Activated T-cell treated with anti-CD3 and anti-CD28 coated beads, Interleukin-2, amount 50 U/mL, for 72 hours (primary cell): ENCODE measurements around the gene SYCP3. TPM values are rescaled to one million over a fixed set of nuclear protein-coding genes. Genes with fewer than 3 reads are reported as not detected.
A peak's percentile ranks its signal among the peaks of the same experiment; 100 is the strongest.
"Not testable (repeated sequence)": the region's sequence is repeated elsewhere in the genome, so short reads cannot be mapped to it uniquely, and the experiment has no call there.

ENCODE experiments used
- ATAC-seq, 2 donors: fragments of 150-1000 bp; cut with Tn5 transposase; replicated peaks in 1 of 2; 2 replicates each; pipeline ENCODE4 v1.10.0; 2021; ENCODE audit warnings: moderate library complexity in 2 of 2, mild to moderate bottlenecking in 1 of 2
- DNase-seq, 2 donors: peaks; one replicate each; pipeline ENCODE4 v3.0.0; 2021 to 2022; ENCODE audit warnings: mixed read lengths in 1 of 2
- H3K27ac Mint-ChIP-seq: one replicate; pipeline ENCODE4 v1.8.0; 2022; ENCODE audit warnings: mild to moderate bottlenecking, moderate library complexity, mixed read lengths
- H3K27me3 Mint-ChIP-seq: one replicate; pipeline ENCODE4 v1.8.0; 2022; ENCODE audit warnings: low read depth, mixed read lengths
- H3K36me3 Mint-ChIP-seq, 2 donors: one replicate each; pipeline ENCODE4 v1.8.0; 2022; ENCODE audit warnings: mixed read lengths in 2 of 2, mild to moderate bottlenecking in 1 of 2; ENCODE audit not compliant: insufficient read depth in 2 of 2
- H3K4me1 Mint-ChIP-seq: one replicate; pipeline ENCODE4 v1.8.0; 2022; ENCODE audit warnings: low read depth, mixed read lengths
- H3K4me3 Mint-ChIP-seq, 2 donors: one replicate each; pipeline ENCODE4 v1.8.0; 2022; ENCODE audit warnings: mild to moderate bottlenecking in 2 of 2, mixed read lengths in 2 of 2, moderate library complexity in 2 of 2
- H3K9me3 Mint-ChIP-seq, 2 donors: one replicate each; pipeline ENCODE4 v1.8.0; 2022; ENCODE audit warnings: mixed read lengths in 2 of 2
- total RNA-seq, 2 donors: library from RNA; stranded (reverse); gene quantifications; one replicate each; pipeline ENCODE4 v1.2.3, GENCODE V29; 2022

SYCP3 gene
- total RNA-seq, 2 donors from 2014 or later, result 0.30 to 0.91 TPM

GRCh38 chr12:101748907-101749306 lies 9.6 kb upstream of the SYCP3 start:
- Mint-ChIP-seq H3K4me1 (no peaks in the 10 kb centered on the region), H3K36me3 (peaks cover 1 to 13% of the 10 kb centered on the region in 2 donors), H3K27me3 (no peaks in the 10 kb centered on the region), H3K9me3 (no peaks in the 10 kb centered on the region), H3K27ac (no peak overlapping the region), H3K4me3 (no peak overlapping the region)
- no peak for DNase-seq
- no peak for ATAC-seq

- no peaks in the 10 kb centered on the region for H3K27me3 Mint-ChIP-seq
- no peaks in the 10 kb centered on the region for H3K9me3 Mint-ChIP-seq
- ATAC-seq (no peak), DNase-seq (no peak)
- H3K36me3 Mint-ChIP-seq, result peaks cover 1 to 9% of the 10 kb centered on the region in 2 donors
- no peak overlapping the region for H3K4me3 Mint-ChIP-seq
- H3K27ac Mint-ChIP-seq, result no peak overlapping the region
- H3K4me1 Mint-ChIP-seq, result no peaks in the 10 kb centered on the region
Measured at GRCh38 chr12:101747697-101748096, 8.4 kb upstream of the SYCP3 start.

- no peaks in the 10 kb centered on the region for H3K4me1 Mint-ChIP-seq
Measured at GRCh38 chr12:101746661-101747060, 7.4 kb upstream of the SYCP3 start.

GRCh38 chr12:101746196-101746595 lies 6.9 kb upstream of the SYCP3 start:
- Mint-ChIP-seq H3K4me1 (no peaks in the 10 kb centered on the region), H3K4me3 (no peak overlapping the region), H3K36me3 (peaks cover 0 to 9% of the 10 kb centered on the region in 2 donors), H3K9me3 (no peaks in the 10 kb centered on the region), H3K27me3 (no peaks in the 10 kb centered on the region), H3K27ac (no peak overlapping the region)
- ATAC-seq (no peak), DNase-seq (no peak)

More at GRCh38 chr12:101746661-101747060, 7.4 kb upstream of the SYCP3 start:
- Mint-ChIP-seq H3K4me3 (no peak overlapping the region), H3K27ac (no peak overlapping the region), H3K9me3 (no peaks in the 10 kb centered on the region), H3K27me3 (no peaks in the 10 kb centered on the region), H3K36me3 (peaks cover 0 to 9% of the 10 kb centered on the region in 2 donors)
- ATAC-seq (no peak), DNase-seq (no peak)

- H3K4me1 Mint-ChIP-seq, result no peaks in the 10 kb centered on the region
- no peak overlapping the region for H3K27ac Mint-ChIP-seq
- peaks cover 0 to 9% of the 10 kb centered on the region in 2 donors for H3K36me3 Mint-ChIP-seq
- H3K27me3 Mint-ChIP-seq, result no peaks in the 10 kb centered on the region
- no peak for ATAC-seq
- H3K4me3 Mint-ChIP-seq, result no peak overlapping the region
- no peaks in the 10 kb centered on the region for H3K9me3 Mint-ChIP-seq
- DNase-seq, result no peak
Measured at GRCh38 chr12:101745481-101745880, 6.2 kb upstream of the SYCP3 start.

- H3K9me3 Mint-ChIP-seq, result no peaks in the 10 kb centered on the region
- H3K36me3 Mint-ChIP-seq, result peaks cover 0 to 3% of the 10 kb centered on the region in 2 donors
- no peaks in the 10 kb centered on the region for H3K27me3 Mint-ChIP-seq
- no peaks in the 10 kb centered on the region for H3K4me1 Mint-ChIP-seq
- peak overlapping the region; percentile 8 for H3K27ac Mint-ChIP-seq
- ATAC-seq (peak; percentile 31 to 36), DNase-seq (no peak)
- no peak overlapping the region for H3K4me3 Mint-ChIP-seq
Measured at GRCh38 chr12:101743724-101744472, 4.6 kb upstream of the SYCP3 start.

- no peaks in the 10 kb centered on the region for H3K4me1 Mint-ChIP-seq
- DNase-seq (no peak), ATAC-seq (no peak)
- H3K27ac Mint-ChIP-seq, result no peak overlapping the region
- H3K4me3 Mint-ChIP-seq, result no peak overlapping the region
- no peaks in the 10 kb centered on the region for H3K27me3 Mint-ChIP-seq
- no peaks in the 10 kb centered on the region for H3K9me3 Mint-ChIP-seq
- peaks cover 0 to 3% of the 10 kb centered on the region in 2 donors for H3K36me3 Mint-ChIP-seq
Measured at GRCh38 chr12:101743242-101743641, 4.0 kb upstream of the SYCP3 start.

- Mint-ChIP-seq H3K4me1 (no peaks in the 10 kb centered on the region), H3K9me3 (no peaks in the 10 kb centered on the region), H3K27me3 (no peaks in the 10 kb centered on the region), H3K4me3 (no peak overlapping the region), H3K36me3 (peaks cover 0 to 3% of the 10 kb centered on the region in 2 donors), H3K27ac (no peak overlapping the region)
- ATAC-seq (no peak), DNase-seq (no peak)
Measured at GRCh38 chr12:101740980-101741379, 1.7 kb upstream of the SYCP3 start.

- Mint-ChIP-seq H3K27me3 (no peaks in the 10 kb centered on the region), H3K4me3 (no peak overlapping the region), H3K4me1 (no peaks in the 10 kb centered on the region), H3K36me3 (peaks cover 0 to 3% of the 10 kb centered on the region in 2 donors), H3K9me3 (no peaks in the 10 kb centered on the region), H3K27ac (no peak overlapping the region)
- ATAC-seq, result no peak
- no peak for DNase-seq
Measured at GRCh38 chr12:101740566-101740965, 1.3 kb upstream of the SYCP3 start.

- no peaks in the 10 kb centered on the region for H3K36me3 Mint-ChIP-seq
- DNase-seq, result no peak
- no peak overlapping the region for H3K4me3 Mint-ChIP-seq
- H3K4me1 Mint-ChIP-seq, result no peaks in the 10 kb centered on the region
- no peaks in the 10 kb centered on the region for H3K27me3 Mint-ChIP-seq
- no peak for ATAC-seq
- H3K9me3 Mint-ChIP-seq, result no peaks in the 10 kb centered on the region
- H3K27ac Mint-ChIP-seq, result no peak overlapping the region
Measured at GRCh38 chr12:101737476-101737875, 1.8 kb downstream of the SYCP3 start.

GRCh38 chr12:101734482-101734881 lies 4.8 kb downstream of the SYCP3 start:
- H3K36me3 Mint-ChIP-seq, H3K9me3 Mint-ChIP-seq, H3K27ac Mint-ChIP-seq, DNase-seq, H3K27me3 Mint-ChIP-seq, H3K4me3 Mint-ChIP-seq, ATAC-seq, H3K4me1 Mint-ChIP-seq: not testable (repeated sequence)

GRCh38 chr12:101733166-101733565 lies 6.1 kb downstream of the SYCP3 start:
- no peak overlapping the region for H3K4me3 Mint-ChIP-seq
- no peak for DNase-seq
- no peak overlapping the region for H3K27ac Mint-ChIP-seq
- no peaks in the 10 kb centered on the region for H3K27me3 Mint-ChIP-seq
- no peak for ATAC-seq
- H3K4me1 Mint-ChIP-seq, result no peaks in the 10 kb centered on the region
- H3K9me3 Mint-ChIP-seq, result no peaks in the 10 kb centered on the region
- H3K36me3 Mint-ChIP-seq, result peaks cover 0 to 4% of the 10 kb centered on the region in 2 donors

GRCh38 chr12:101732318-101732717 lies 6.9 kb downstream of the SYCP3 start:
- Mint-ChIP-seq H3K4me1 (no peaks in the 10 kb centered on the region), H3K36me3 (peaks cover 0 to 4% of the 10 kb centered on the region in 2 donors), H3K27ac (no peak overlapping the region), H3K4me3 (no peak overlapping the region), H3K9me3 (no peaks in the 10 kb centered on the region), H3K27me3 (no peaks in the 10 kb centered on the region)
- ATAC-seq, result no peak
- no peak for DNase-seq

GRCh38 chr12:101729842-101730241 lies 9.4 kb downstream of the SYCP3 start:
- Mint-ChIP-seq H3K36me3 (peaks cover 0 to 4% of the 10 kb centered on the region in 2 donors), H3K9me3 (no peaks in the 10 kb centered on the region), H3K27me3 (no peaks in the 10 kb centered on the region), H3K27ac (peak overlapping the region; percentile 47), H3K4me3 (no peak overlapping the region), H3K4me1 (peaks cover 5% of the 10 kb centered on the region)
- DNase-seq, result no peak
- ATAC-seq, result no peak
